Bronchial smooth muscle cell (primary cell): ENCODE measurements around the gene GBX1. TPM values are rescaled to one million over a fixed set of nuclear protein-coding genes. Genes with fewer than 3 reads are reported as not detected.

ENCODE experiments used
- total RNA-seq: library from RNA; depleted of rRNA; stranded (reverse); fragments of >200 nt; gene quantifications from 2 replicates; pipeline ENCODE4 v1.2.1, GENCODE V29; 2014

Gene GBX1
- total RNA-seq = not detected in 2 replicates

DNA sequence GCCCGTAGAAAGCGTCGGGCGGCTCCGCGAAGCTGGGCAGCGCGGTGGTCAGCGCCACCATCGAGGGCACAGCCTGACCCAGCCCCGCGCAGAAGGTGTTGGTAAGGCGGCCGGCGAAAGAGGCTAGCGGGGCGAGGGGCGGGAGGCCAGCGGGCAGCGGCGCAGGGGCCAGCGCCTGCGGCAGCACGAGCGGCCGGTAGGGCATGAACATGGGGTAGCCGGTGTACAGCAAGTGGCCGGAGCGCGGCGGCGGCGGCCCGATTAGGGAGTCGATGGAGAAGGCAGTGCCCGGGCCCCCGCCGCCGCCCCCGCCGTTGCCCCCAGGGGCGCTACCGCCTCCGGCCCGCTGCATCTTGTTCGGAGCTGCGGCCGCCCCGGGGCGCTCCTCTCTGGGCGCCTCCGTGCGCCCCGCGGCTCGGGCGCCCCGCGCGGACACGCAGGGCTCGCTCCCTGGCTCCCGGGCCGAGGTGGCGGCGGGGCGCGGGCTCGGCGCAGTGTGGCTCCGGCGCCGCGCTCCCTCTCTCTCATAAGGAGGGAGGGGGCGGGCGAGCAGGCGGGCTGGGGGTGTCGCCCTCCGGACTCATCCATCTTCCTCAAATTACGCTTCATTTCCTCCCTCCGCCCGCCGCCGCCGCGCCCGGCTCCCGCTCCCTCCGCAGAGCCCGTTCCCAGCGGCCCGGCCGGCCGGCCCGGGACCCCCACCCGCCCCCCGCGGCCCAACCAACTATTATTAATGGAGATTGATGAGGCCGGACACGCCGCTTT, at the start of gene GBX1:
Gene GBX1, minus strand, starts transcription at position 498 of the 765 bp plus-strand sequence. Its CDS starts 146 bp downstream, at position 352.

DNA sequence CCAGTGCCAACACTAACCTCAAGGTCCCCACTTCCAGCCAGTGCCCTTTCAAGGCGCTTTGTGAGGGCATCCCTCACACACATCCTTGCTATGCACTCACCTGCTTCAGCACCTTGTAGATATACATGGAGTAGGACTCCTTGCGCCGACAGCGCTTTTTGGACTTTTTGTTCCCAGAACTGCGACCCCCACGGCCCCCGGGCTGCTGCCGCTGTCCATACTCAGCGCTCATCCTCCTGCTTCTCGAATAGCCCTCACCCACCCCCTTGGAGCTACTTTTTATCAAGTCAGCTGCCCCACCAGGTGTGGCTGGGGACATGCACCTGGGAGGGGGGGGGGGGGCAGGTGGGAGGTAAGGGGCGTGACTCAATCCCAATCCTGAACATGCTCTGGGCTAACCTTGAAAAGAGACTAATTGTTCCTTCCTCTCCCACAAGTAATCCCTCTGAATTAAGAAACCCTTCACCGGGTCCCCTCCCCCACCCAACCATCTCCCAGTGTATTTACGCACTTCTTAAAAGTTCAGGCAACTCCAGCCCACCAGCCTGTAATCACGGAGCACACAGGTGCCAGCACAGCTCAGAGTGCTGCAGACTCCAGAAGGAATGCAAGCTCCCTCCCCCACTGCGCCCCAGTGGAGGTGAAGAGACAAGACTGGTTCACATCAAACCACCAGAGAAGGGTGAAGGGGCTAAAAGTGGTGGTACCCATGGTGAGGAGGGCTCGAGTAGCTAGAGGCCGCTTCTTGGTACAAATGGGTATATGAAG, 42.8 kb upstream of the GBX1 start, which contains the start of gene H2BK1:
Gene H2BK1, minus strand, starts transcription at position 402 of the 768 bp plus-strand sequence. Its CDS starts 170 bp downstream, at position 232.

DNA sequence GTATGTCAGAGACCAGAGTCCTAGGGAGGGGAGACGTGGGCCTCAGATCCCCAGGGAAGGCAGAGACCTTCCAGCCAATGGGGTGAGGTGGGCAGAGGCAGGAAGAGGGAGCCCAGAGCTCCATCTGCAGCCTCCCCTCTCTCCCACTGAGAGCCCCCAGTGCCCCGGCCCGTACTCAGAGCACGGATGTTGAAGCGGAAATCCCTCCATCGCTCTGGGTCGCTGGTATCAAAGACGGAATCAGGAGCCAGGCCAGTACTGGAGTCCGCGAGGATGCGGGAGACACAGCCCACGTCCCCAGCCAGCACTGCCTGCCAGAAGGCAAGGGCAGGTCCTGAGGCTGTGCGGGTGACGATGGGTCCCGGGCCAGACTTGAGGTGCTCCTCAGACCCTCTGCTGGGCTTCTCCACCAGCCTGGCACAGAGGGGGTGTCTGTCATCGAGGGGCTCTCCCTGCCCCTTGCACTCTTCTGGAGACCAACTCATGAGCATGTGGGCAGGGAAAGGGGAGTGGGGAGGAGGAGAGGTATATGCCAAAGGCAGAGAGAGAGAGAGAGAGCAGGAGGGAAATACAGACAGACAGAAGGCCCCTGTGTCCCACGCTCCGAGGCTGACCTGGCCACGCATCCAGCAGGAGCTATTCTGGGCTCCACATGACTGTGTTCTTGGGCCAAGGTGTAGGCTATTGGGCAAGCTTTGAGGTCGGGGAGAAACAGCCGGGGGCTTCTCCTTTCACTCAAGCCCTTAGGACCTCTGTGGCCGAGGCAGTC, 19.3 kb upstream of the GBX1 start, which contains the start of gene ASB10:
Gene ASB10, minus strand, starts transcription at position 611 of the 769 bp plus-strand sequence. Its CDS starts 120 bp downstream, at position 491.

Other genes starting within 250 kb of the GBX1 start
- under 0.01 and 0.17 TPM in 2 replicates for gene KCNH2, start 189.4 kb downstream of the GBX1 start, total RNA-seq
- 0.17 and 0.32 TPM in 2 replicates for gene NOS3, start 176.7 kb downstream of the GBX1 start, total RNA-seq
- gene ATG9B, start 143.2 kb downstream of the GBX1 start, total RNA-seq = under 0.01 TPM in 2 replicates
- 17.8 and 20.8 TPM in 2 replicates for gene ABCB8, start 139.2 kb downstream of the GBX1 start, total RNA-seq
- 0.09 TPM in 1 of 2 replicates, not detected in the other for gene ASIC3, start 119.2 kb downstream of the GBX1 start, total RNA-seq
- gene CDK5, start 109.8 kb downstream of the GBX1 start, total RNA-seq = 29.6 TPM in 2 replicates
- gene SLC4A2, start 108.1 kb downstream of the GBX1 start, total RNA-seq = 53.1 and 64.0 TPM in 2 replicates
- 55.0 and 57.5 TPM in 2 replicates for gene FASTK, start 86.9 kb downstream of the GBX1 start, total RNA-seq
- gene TMUB1, start 84.2 kb downstream of the GBX1 start, total RNA-seq = 11.6 and 15.6 TPM in 2 replicates
- gene AGAP3, start 81.2 kb downstream of the GBX1 start, total RNA-seq = 34.2 and 40.8 TPM in 2 replicates
- gene ASB10, start 19.6 kb upstream of the GBX1 start, total RNA-seq = not detected in 2 replicates
- gene H2BK1, start 42.8 kb upstream of the GBX1 start, total RNA-seq = not detected in 2 replicates
- gene ABCF2, start 59.5 kb upstream of the GBX1 start, total RNA-seq = 31.0 and 42.7 TPM in 2 replicates
- 37.0 and 49.8 TPM in 2 replicates for gene CHPF2, start 64.8 kb upstream of the GBX1 start, total RNA-seq
- gene SMARCD3, start 81.0 kb upstream of the GBX1 start, total RNA-seq = 31.8 and 33.4 TPM in 2 replicates
- 32.5 and 49.4 TPM in 2 replicates for gene NUB1, start 174.1 kb upstream of the GBX1 start, total RNA-seq
- gene WDR86, start 242.3 kb upstream of the GBX1 start, total RNA-seq = 0.95 and 3.8 TPM in 2 replicates